Panc1 (cell line): ENCODE measurements around the gene ARFGAP2. TPM values are rescaled to one million over a fixed set of nuclear protein-coding genes. Genes with fewer than 3 reads are reported as not detected.

ENCODE experiments used
- ATAC-seq: fragments of 200-7000 bp; cut with Tn5 transposase; 2 replicates; pipeline ENCODE4 v1.9.1; 2020; ENCODE audit warnings: mild to moderate bottlenecking, moderate library complexity
- BruUV-seq: library from RNA; stranded (reverse); fragments of 400-500 nt; replicated peaks from 2 replicates; lab custom pipeline; 2021; lab: Mats Ljungman, UMichigan
- CTCF ChIA-PET: fragments of 300-600 bp; sonication (Branson Sonifier 250); formaldehyde crosslinking; loops from one replicate; lab custom pipeline; 2022; ENCODE audit warnings: antibody characterized with exemption; lab: Charles Lee
- POLR2A ChIA-PET: fragments of 300-600 bp; sonication (Branson Sonifier 250); formaldehyde crosslinking; loops from one replicate; lab custom pipeline; 2022; ENCODE audit warnings: antibody characterized with exemption; lab: Charles Lee
- DNase-seq: peaks from one replicate; pipeline ENCODE4 v3.0.0-alpha.2; 2010; ENCODE audit warnings: low read depth, low spot score
- H3K27ac ChIP-seq: 2 replicates; pipeline ENCODE4 v1.5.1; 2011; ENCODE audit warnings: mild to moderate bottlenecking, low read length, inconsistent platforms
- H3K27me3 ChIP-seq: fragments of 200-500 bp; sonication (Bioruptor generic); 2 replicates; pipeline ENCODE4 v1.6.0; 2014; ENCODE audit warnings: low read length, inconsistent platforms; ENCODE audit not compliant: control insufficient read depth, insufficient read depth
- H3K36me3 ChIP-seq: fragments of 200-500 bp; sonication (Bioruptor generic); 2 replicates; pipeline ENCODE4 v1.5.1; 2014; ENCODE audit warnings: inconsistent platforms, mild to moderate bottlenecking, low read length, moderate library complexity; ENCODE audit not compliant: control insufficient read depth, insufficient read depth
- H3K4me1 ChIP-seq: 2 replicates; pipeline ENCODE4 v1.5.1; 2011; ENCODE audit warnings: inconsistent platforms, mild to moderate bottlenecking, low read length, moderate library complexity; ENCODE audit not compliant: control insufficient read depth, insufficient read depth
- H3K4me3 ChIP-seq, 2 experiments: 2 replicates each; pipeline ENCODE4 v1.5.1; 2011 to 2012; ENCODE audit warnings: low read depth in 2 of 2, low read length in 2 of 2, mild to moderate bottlenecking in 2 of 2, inconsistent platforms in 1 of 2, moderate library complexity in 1 of 2
- H3K9me3 ChIP-seq: fragments of 200-500 bp; sonication (Bioruptor generic); 2 replicates; pipeline ENCODE4 v1.5.1; 2014; ENCODE audit warnings: low read depth, mild to moderate bottlenecking, inconsistent platforms, low read length, moderate library complexity; ENCODE audit not compliant: control insufficient read depth, insufficient read depth
- CTCF ChIP-seq: fragments of 450-650 bp; IDR thresholded peaks from 2 replicates; pipeline ENCODE4 v1.5.1; 2017; ENCODE audit warnings: mild to moderate bottlenecking
- POLR2AphosphoS5 ChIP-seq: IDR thresholded peaks from 2 replicates; pipeline ENCODE4 v1.6.1; 2012; ENCODE audit warnings: mild to moderate bottlenecking, low read depth, low read length, moderate library complexity
- SIN3A ChIP-seq: IDR thresholded peaks from 2 replicates; pipeline ENCODE4 v1.6.1; 2012; ENCODE audit warnings: low read depth, mild to moderate bottlenecking, low read length, moderate library complexity, borderline replicate concordance; ENCODE audit not compliant: insufficient read depth
- TCF7L2 ChIP-seq: IDR thresholded peaks from 2 replicates; pipeline ENCODE4 v1.6.1; 2011; ENCODE audit warnings: mild to moderate bottlenecking, low read depth, low read length, inconsistent platforms
- in situ Hi-C: cut with HindIII; loops from 2 replicates; pipeline ENCODE4 v1.10.0; 2016; ENCODE audit warnings: low sequenced_read_pairs, low pct_unique_long_range_greater_than_20kb
- intact Hi-C: fragments of 100-400 bp; cut with micrococcal nuclease; formaldehyde crosslinking; loops from one replicate; pipeline ENCODE4 v1.10.0; 2022; ENCODE audit not compliant: unreplicated experiment
- total RNA-seq: library from RNA; stranded (reverse); gene quantifications from one replicate; pipeline ENCODE4 v1.2.1, GENCODE V29; 2021; ENCODE audit not compliant: unreplicated experiment
- TF ChIP-seq, protein P1 (sequence below), 2 experiments: IDR thresholded peaks; 2 replicates each; pipeline ENCODE4 v1.6.1; 2011 to 2012; ENCODE audit warnings: low read depth in 2 of 2, control low read depth in 1 of 2, low read length in 1 of 2, mild to moderate bottlenecking in 1 of 2, moderate library complexity in 1 of 2; ENCODE audit not compliant: insufficient read depth in 1 of 2

Gene ARFGAP2
- total RNA-seq, 1 experiment from 2014 or later = 61.4 TPM

DNA sequence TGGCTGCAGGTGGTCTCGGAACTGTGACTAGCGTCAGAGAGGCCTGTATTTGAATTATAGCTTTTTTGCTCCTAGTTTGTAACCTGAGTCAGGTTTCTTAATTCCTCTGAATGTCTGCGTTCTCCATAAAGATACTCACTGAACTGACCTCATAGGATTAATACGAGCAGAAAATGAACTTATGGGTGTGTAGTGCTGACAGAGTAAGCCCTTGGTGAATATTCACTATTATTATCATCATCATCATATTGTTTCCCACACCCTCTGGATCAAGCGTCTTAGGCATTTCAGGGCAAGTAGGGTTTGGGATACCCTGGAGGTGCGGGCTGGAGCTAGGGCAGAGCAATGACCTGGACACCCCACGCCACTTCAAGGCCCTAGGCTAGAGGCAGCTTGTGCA lies 29.0 kb downstream of the ARFGAP2 start:
- Histone ChIP-seq H3K27ac (no peak overlapping the region), H3K4me1 (peaks cover under 1% of the 10 kb centered on the region; the same call in 1 of the 2 replicates), H3K36me3 (no peaks in the 10 kb centered on the region), H3K27me3 (no peaks in the 10 kb centered on the region), H3K4me3 (no peak overlapping the region), H3K9me3 (no peaks in the 10 kb centered on the region)
- BruUV-seq = no TSS peak
- ChIA-PET POLR2A (no interaction called here), CTCF (no interaction called here)
- DNase-seq (no peak), ATAC-seq (no peak)
- in situ Hi-C loops (no loop called here), intact Hi-C loops (no loop called here)
- TF ChIP-seq SIN3A (no peak), CTCF (no peak), TCF7L2 (no peak), POLR2AphosphoS5 (no peak)
- TF ChIP-seq, protein P1, sequence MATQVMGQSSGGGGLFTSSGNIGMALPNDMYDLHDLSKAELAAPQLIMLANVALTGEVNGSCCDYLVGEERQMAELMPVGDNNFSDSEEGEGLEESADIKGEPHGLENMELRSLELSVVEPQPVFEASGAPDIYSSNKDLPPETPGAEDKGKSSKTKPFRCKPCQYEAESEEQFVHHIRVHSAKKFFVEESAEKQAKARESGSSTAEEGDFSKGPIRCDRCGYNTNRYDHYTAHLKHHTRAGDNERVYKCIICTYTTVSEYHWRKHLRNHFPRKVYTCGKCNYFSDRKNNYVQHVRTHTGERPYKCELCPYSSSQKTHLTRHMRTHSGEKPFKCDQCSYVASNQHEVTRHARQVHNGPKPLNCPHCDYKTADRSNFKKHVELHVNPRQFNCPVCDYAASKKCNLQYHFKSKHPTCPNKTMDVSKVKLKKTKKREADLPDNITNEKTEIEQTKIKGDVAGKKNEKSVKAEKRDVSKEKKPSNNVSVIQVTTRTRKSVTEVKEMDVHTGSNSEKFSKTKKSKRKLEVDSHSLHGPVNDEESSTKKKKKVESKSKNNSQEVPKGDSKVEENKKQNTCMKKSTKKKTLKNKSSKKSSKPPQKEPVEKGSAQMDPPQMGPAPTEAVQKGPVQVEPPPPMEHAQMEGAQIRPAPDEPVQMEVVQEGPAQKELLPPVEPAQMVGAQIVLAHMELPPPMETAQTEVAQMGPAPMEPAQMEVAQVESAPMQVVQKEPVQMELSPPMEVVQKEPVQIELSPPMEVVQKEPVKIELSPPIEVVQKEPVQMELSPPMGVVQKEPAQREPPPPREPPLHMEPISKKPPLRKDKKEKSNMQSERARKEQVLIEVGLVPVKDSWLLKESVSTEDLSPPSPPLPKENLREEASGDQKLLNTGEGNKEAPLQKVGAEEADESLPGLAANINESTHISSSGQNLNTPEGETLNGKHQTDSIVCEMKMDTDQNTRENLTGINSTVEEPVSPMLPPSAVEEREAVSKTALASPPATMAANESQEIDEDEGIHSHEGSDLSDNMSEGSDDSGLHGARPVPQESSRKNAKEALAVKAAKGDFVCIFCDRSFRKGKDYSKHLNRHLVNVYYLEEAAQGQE (IDR thresholded peaks at IDR 0.05; ENCODE audit: insufficient read depth in 1 of 2, low read depth in 2 of 2, low read length in 1 of 2) = no peak

DNA sequence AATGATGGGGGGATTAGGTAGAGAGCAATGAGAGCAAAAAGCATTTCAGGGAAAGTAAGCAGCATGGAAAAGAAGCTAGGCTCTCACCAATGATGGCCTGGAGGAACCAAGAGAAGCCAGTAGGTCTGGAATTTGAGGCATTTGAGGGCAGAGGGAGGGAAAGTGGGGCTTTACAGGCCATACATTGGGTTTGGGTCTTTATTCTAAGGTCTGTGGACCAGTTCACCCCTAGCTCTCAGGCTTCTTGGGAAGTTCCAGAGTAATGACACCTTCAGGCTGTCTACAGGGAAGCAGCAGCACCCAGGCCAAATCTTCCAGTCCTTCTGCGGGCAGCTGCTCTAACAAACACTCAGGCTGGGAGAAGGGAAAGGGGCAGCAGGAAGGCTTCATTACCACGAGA lies 29.4 kb downstream of the ARFGAP2 start:
- intact Hi-C loops = no loop called here
- no peaks in the 10 kb centered on the region for H3K27me3 ChIP-seq
- DNase-seq = no peak
- no peak overlapping the region for H3K27ac ChIP-seq
- in situ Hi-C loops = no loop called here
- no peak for ATAC-seq
- ChIA-PET POLR2A (no interaction called here), CTCF (no interaction called here)
- H3K9me3 ChIP-seq = no peaks in the 10 kb centered on the region
- BruUV-seq = no TSS peak
- H3K4me1 ChIP-seq = no peaks in the 10 kb centered on the region
- no peaks in the 10 kb centered on the region for H3K36me3 ChIP-seq
- no peak overlapping the region for H3K4me3 ChIP-seq
- TF ChIP-seq, protein P1 (IDR thresholded peaks at IDR 0.05; ENCODE audit: insufficient read depth in 1 of 2, low read depth in 2 of 2, low read length in 1 of 2) = no peak
- TF ChIP-seq POLR2AphosphoS5 (no peak), TCF7L2 (no peak)
